ENCODE measurements around the gene FAM219A.

DNA sequence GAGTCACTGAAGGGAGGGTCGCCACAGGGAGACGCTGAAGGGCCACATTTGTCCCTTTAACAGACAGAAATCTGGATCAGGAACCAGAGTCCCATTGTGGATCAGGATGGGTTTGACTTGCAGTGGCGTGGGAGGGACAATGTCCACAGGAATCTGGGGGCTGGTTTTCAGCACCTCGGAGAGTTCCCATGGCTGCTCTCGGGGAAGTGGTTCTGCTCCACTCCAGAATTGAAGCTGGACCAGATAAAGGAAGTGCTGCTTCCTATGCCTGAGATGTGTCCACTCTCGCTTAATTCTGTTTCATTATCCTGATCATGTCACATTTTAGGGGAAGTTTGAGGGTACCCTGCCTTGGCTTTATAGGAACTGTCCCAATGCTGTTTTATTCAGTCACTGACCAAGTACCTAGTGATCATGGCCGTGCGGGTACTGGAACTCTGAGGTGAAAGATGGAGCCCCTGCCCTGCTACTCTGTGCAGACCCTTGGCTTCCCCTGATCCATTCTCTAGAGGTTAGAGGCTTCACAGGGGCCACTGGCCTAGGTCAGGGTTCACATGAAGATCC is 35.7 kb upstream of the FAM219A start:
- TF ChIP-seq, protein P1, sequence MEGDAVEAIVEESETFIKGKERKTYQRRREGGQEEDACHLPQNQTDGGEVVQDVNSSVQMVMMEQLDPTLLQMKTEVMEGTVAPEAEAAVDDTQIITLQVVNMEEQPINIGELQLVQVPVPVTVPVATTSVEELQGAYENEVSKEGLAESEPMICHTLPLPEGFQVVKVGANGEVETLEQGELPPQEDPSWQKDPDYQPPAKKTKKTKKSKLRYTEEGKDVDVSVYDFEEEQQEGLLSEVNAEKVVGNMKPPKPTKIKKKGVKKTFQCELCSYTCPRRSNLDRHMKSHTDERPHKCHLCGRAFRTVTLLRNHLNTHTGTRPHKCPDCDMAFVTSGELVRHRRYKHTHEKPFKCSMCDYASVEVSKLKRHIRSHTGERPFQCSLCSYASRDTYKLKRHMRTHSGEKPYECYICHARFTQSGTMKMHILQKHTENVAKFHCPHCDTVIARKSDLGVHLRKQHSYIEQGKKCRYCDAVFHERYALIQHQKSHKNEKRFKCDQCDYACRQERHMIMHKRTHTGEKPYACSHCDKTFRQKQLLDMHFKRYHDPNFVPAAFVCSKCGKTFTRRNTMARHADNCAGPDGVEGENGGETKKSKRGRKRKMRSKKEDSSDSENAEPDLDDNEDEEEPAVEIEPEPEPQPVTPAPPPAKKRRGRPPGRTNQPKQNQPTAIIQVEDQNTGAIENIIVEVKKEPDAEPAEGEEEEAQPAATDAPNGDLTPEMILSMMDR (conservative IDR thresholded peaks at IDR 0.05 in 1 of 2, IDR thresholded peaks at IDR 0.05 in 1 of 2; ENCODE audit: extremely low read depth in 1 of 2, insufficient read depth in 1 of 2, low read depth in 1 of 2, low read length in 2 of 2): no peak
- TF ChIP-seq EZH2 (IDR thresholded peaks at IDR 0.05; ENCODE audit: borderline replicate concordance, low read length): no peak

Data from mammary epithelial cell (primary cell).